Calu3 (cell line): Measurements from ENCODE around the gene PLEKHM2. TPM values are rescaled to one million over a fixed set of nuclear protein-coding genes. Genes with fewer than 3 reads are reported as not detected.

Source experiments
- BruUV-seq: library from RNA; stranded (reverse); fragments of 400-500 nt; replicated peaks from 2 replicates; lab custom pipeline; 2021; lab: Mats Ljungman, UMichigan
- CTCF ChIA-PET: fragments of 300-600 bp; sonication (Branson Sonifier 250); formaldehyde crosslinking; loops from one replicate; lab custom pipeline; 2022; ENCODE audit warnings: antibody characterized with exemption; lab: Charles Lee
- DNase-seq: peaks from one replicate; pipeline ENCODE4 v3.0.0; 2022
- H3K27ac Mint-ChIP-seq: one replicate; pipeline ENCODE4 v1.8.0; 2022; ENCODE audit warnings: mixed read lengths; ENCODE audit not compliant: unreplicated experiment
- H3K27me3 Mint-ChIP-seq: one replicate; pipeline ENCODE4 v1.8.0; 2022; ENCODE audit warnings: mixed read lengths; ENCODE audit not compliant: unreplicated experiment
- H3K36me3 Mint-ChIP-seq: one replicate; pipeline ENCODE4 v1.8.0; 2022; ENCODE audit warnings: mild to moderate bottlenecking, moderate library complexity, mixed read lengths; ENCODE audit not compliant: insufficient read depth, unreplicated experiment
- H3K4me1 Mint-ChIP-seq: one replicate; pipeline ENCODE4 v1.8.0; 2022; ENCODE audit warnings: mild to moderate bottlenecking, low read depth, mixed read lengths; ENCODE audit not compliant: unreplicated experiment
- H3K4me3 Mint-ChIP-seq: one replicate; pipeline ENCODE4 v1.8.0; 2022; ENCODE audit warnings: mild to moderate bottlenecking, low read depth, moderate library complexity, mixed read lengths; ENCODE audit not compliant: unreplicated experiment
- H3K9me3 Mint-ChIP-seq: one replicate; pipeline ENCODE4 v1.8.0; 2022; ENCODE audit warnings: low read depth, mixed read lengths; ENCODE audit not compliant: unreplicated experiment
- intact Hi-C: fragments of 100-400 bp; cut with micrococcal nuclease; formaldehyde crosslinking; loops from one replicate; pipeline ENCODE4 v1.10.0; 2022; ENCODE audit not compliant: unreplicated experiment
- total RNA-seq: library from RNA; stranded (reverse); gene quantifications from 2 replicates; pipeline ENCODE4 v1.2.3, GENCODE V29; 2022
- TF ChIP-seq, protein P1 (sequence below): fragments of 200-600 bp; IDR thresholded peaks from one replicate; pipeline ENCODE4 v1.8.0; 2022; ENCODE audit warnings: antibody characterized with exemption; ENCODE audit not compliant: unreplicated experiment

PLEKHM2 gene
- total RNA-seq, 1 experiment from 2014 or later: 30.4 TPM

DNA sequence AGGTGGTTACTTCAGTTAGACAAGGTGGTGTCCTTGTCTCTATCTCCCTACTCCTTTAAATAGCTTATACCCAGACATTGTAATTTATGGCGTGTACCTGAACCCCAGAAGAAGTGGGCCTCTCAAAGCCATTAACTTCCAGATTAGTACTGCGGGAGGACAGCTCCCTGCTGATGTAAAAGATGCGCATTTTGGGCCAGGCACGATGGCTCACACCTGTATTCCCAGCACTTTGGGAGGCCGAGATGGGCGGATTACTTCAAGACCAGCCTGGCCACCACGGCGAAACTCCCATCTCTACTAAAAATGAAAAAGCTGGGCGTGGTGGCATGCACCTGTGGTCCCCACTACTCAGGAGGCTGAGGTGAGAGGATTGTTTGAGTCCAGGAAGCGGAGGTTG is 15.0 kb upstream of the PLEKHM2 start:
- H3K4me1 Mint-ChIP-seq: no peaks in the 10 kb centered on the region
- no peak for DNase-seq
- TF ChIP-seq, protein P1, sequence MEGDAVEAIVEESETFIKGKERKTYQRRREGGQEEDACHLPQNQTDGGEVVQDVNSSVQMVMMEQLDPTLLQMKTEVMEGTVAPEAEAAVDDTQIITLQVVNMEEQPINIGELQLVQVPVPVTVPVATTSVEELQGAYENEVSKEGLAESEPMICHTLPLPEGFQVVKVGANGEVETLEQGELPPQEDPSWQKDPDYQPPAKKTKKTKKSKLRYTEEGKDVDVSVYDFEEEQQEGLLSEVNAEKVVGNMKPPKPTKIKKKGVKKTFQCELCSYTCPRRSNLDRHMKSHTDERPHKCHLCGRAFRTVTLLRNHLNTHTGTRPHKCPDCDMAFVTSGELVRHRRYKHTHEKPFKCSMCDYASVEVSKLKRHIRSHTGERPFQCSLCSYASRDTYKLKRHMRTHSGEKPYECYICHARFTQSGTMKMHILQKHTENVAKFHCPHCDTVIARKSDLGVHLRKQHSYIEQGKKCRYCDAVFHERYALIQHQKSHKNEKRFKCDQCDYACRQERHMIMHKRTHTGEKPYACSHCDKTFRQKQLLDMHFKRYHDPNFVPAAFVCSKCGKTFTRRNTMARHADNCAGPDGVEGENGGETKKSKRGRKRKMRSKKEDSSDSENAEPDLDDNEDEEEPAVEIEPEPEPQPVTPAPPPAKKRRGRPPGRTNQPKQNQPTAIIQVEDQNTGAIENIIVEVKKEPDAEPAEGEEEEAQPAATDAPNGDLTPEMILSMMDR: no peak
- intact Hi-C loops: no loop called here
- H3K27ac Mint-ChIP-seq: no peak overlapping the region
- BruUV-seq: no TSS peak
- H3K9me3 Mint-ChIP-seq: no peaks in the 10 kb centered on the region
- no peaks in the 10 kb centered on the region for H3K27me3 Mint-ChIP-seq
- no peaks in the 10 kb centered on the region for H3K36me3 Mint-ChIP-seq
- CTCF ChIA-PET: no interaction called here
- H3K4me3 Mint-ChIP-seq: no peak overlapping the region

DNA sequence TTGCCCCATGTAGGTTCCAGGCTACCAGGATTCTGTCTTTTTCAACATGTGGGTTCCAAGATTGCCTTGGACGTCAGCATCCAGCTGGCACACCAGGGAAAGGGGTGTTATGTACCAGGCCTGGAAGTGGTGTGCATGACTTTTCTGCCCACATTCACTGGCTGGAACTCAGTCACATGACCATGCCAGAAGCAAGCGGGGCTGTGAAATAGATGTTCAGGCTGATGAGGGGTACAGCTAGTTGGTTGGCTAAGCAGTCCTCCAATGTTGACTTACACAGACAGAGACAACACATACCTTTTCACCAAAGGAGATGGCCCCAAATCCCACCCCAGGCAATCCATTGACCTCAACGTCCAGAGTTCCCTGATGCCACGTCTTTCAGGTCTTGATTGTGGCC is 14.3 kb upstream of the PLEKHM2 start:
- H3K4me3 Mint-ChIP-seq: no peak overlapping the region
- no peaks in the 10 kb centered on the region for H3K4me1 Mint-ChIP-seq
- H3K9me3 Mint-ChIP-seq: no peaks in the 10 kb centered on the region
- intact Hi-C loops: no loop called here
- CTCF ChIA-PET: no interaction called here
- no peak overlapping the region for H3K27ac Mint-ChIP-seq
- no peak for DNase-seq
- BruUV-seq: no TSS peak
- TF ChIP-seq, protein P1: no peak
- H3K27me3 Mint-ChIP-seq: no peaks in the 10 kb centered on the region
- H3K36me3 Mint-ChIP-seq: no peaks in the 10 kb centered on the region

DNA sequence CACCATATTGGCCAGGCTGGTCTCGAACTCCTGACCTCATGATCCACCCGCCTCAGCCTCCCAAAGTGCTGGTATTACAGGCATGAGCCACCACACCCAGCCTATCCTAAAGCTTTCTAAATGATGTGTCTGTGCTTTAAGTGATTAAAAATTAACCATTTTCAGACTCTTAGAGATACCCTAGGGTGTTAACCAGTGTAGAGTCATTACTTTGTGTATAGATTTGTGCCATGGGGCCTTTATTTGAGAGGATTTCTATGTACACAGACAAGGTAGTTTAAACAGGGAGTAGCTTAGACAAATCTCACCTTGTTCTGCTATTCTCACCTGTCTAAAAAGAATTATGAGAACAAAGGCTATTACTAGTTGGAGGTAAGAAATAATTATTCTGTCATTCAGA is 12.7 kb upstream of the PLEKHM2 start:
- TF ChIP-seq, protein P1: no peak
- no TSS peak for BruUV-seq
- no peaks in the 10 kb centered on the region for H3K36me3 Mint-ChIP-seq
- H3K27me3 Mint-ChIP-seq: no peaks in the 10 kb centered on the region
- intact Hi-C loops: no loop called here
- H3K27ac Mint-ChIP-seq: no peak overlapping the region
- no peak for DNase-seq
- no peaks in the 10 kb centered on the region for H3K4me1 Mint-ChIP-seq
- CTCF ChIA-PET: interaction anchor here (0.6 kb wide), 1 partner anchor 16 kb away, joined by 4 read pairs; no protein-coding TSS in a partner anchor
- no peak overlapping the region for H3K4me3 Mint-ChIP-seq
- H3K9me3 Mint-ChIP-seq: no peaks in the 10 kb centered on the region

DNA sequence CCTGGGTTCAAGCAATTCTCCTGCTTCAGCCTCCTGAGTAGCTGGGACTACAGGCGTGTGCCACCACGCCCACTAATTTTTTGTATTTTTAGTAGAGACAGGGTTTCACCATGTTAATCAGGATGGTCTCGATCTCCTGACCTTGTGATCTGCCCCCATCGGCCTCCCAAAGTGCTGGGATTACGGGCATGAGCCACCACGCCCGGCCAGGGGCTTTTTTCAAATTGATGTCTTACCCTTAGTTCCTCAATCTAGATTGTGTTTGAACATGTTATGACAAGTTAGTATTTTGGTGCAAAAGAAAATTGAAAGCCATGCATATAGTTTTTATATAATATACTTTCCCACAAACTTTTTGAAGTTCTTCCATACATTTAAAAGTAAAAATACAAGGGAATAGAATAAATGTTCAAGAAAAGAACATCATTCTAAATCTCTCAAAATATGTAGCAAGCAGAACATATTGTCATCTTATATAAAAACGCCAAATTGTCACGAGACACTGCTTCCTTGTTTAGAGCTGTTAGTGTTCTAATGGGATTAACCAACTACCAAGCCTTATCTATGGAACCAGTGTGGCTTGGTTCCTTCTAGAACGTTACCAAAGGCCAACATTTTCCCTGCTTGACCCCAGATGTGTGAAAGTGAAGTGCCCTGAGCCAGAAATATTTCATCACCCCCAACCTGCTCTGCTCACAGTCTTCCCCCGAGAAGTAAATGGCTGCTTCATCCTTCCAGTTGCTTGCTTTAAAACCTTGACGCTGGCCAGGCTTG is 9.5 kb upstream of the PLEKHM2 start:
- no peaks in the 10 kb centered on the region for H3K4me1 Mint-ChIP-seq
- BruUV-seq: no TSS peak
- intact Hi-C loops: no loop called here
- H3K9me3 Mint-ChIP-seq: no peaks in the 10 kb centered on the region
- H3K27me3 Mint-ChIP-seq: no peaks in the 10 kb centered on the region
- CTCF ChIA-PET: no interaction called here
- TF ChIP-seq, protein P1: no peak
- DNase-seq: no peak
- no peak overlapping the region for H3K4me3 Mint-ChIP-seq
- H3K27ac Mint-ChIP-seq: no peak overlapping the region
- no peaks in the 10 kb centered on the region for H3K36me3 Mint-ChIP-seq
